ENCODE measurements around the gene GASK1B. TPM values are rescaled to one million over a fixed set of nuclear protein-coding genes. Genes with fewer than 3 reads are reported as not detected.

GASK1B gene
- total and polyA plus RNA-seq, 11 donors: 10.0 to 108 (median 66.1) TPM

- 19 to 27% (median 20%) methylated on average over 6 of the region's 6 CpGs for WGBS, 4 donors
- peak in 4 of 5 donors; percentile 33 to 61 (median 47) for DNase-seq
Observed at GRCh38 chr4:158161551-158162354, 11.1 kb downstream of the GASK1B start.

GRCh38 chr4:158159718-158160094 is 13.1 kb downstream of the GASK1B start:
- TF ChIP-seq CTCF (IDR thresholded peaks at IDR 0.05): no peak
- no peak for TF ChIP-seq POLR2A (IDR thresholded peaks at IDR 0.05)
- peak overlapping the region in 2 of 12 donors; percentile 8 to 11 for H3K4me3 ChIP-seq
- intact Hi-C loops (cut with DNase I): loop anchor here in 2 of 10 donors (5.0 kb wide), 1 partner anchor 32 kb away; no protein-coding TSS in a partner anchor
- no peaks in the 10 kb centered on the region for H3K9me3 ChIP-seq
- peak overlapping the region; percentile 3 to 92 (median 59) for H3K27ac ChIP-seq
- WGBS, 4 donors: 43 to 50% (median 45%) methylated on average over 4 of the region's 4 CpGs
- H3K27me3 ChIP-seq: no peaks in the 10 kb centered on the region
- no peak for ATAC-seq
- peaks cover 0 to 11% (median 6%) of the 10 kb centered on the region in 9 donors for H3K36me3 ChIP-seq
- no peak for DNase-seq
- H3K4me1 ChIP-seq: peaks cover 10 to 97% (median 79%) of the 10 kb centered on the region in 12 donors

More at GRCh38 chr4:158161551-158162354, 11.1 kb downstream of the GASK1B start:
- Histone ChIP-seq H3K27ac (peak overlapping the region; percentile 35 to 92 (median 64)), H3K36me3 (no peaks in the 10 kb centered on the region), H3K9me3 (no peaks in the 10 kb centered on the region), H3K4me3 (peak overlapping the region in 6 of 12 donors; percentile 3 to 25 (median 8)), H3K4me1 (peaks cover 15 to 100% (median 89%) of the 10 kb centered on the region in 12 donors), H3K27me3 (no peaks in the 10 kb centered on the region)
- ATAC-seq: peak; percentile 12 to 86 (median 78)
- intact Hi-C loops (cut with DNase I): loop anchor here in 2 of 10 donors (5.0 kb wide), 1 partner anchor 34 kb away; no protein-coding TSS in a partner anchor
- no peak for TF ChIP-seq CTCF (IDR thresholded peaks at IDR 0.05)
- no peak for TF ChIP-seq POLR2A (IDR thresholded peaks at IDR 0.05)

- intact Hi-C loops (cut with DNase I): no loop called here
- ATAC-seq (peak in 1 of 4 donors; percentile 10), DNase-seq (no peak)
- WGBS, 4 donors: 33 to 38% (median 35%) methylated on average over 3 of the region's 3 CpGs
- H3K27ac ChIP-seq: peak overlapping the region; percentile 3 to 92 (median 59)
- no peaks in the 10 kb centered on the region for H3K9me3 ChIP-seq
- H3K27me3 ChIP-seq: no peaks in the 10 kb centered on the region
- no peak for TF ChIP-seq CTCF (IDR thresholded peaks at IDR 0.05)
- no peak for TF ChIP-seq POLR2A (IDR thresholded peaks at IDR 0.05)
- peaks cover 0 to 16% (median 11%) of the 10 kb centered on the region in 9 donors for H3K36me3 ChIP-seq
- peaks cover 10 to 93% (median 79%) of the 10 kb centered on the region in 12 donors for H3K4me1 ChIP-seq
- peak overlapping the region in 2 of 12 donors; percentile 8 to 11 for H3K4me3 ChIP-seq
Observed at GRCh38 chr4:158159054-158159717, 13.6 kb downstream of the GASK1B start.

GRCh38 chr4:158157412-158157811 is 15.4 kb downstream of the GASK1B start:
- Histone ChIP-seq H3K4me3 (no peak overlapping the region), H3K27ac (peak overlapping the region in 6 of 12 donors; percentile 13 to 92 (median 22))
- intact Hi-C loops (cut with DNase I): no loop called here

More at GRCh38 chr4:158157412-158157811, 15.4 kb downstream of the GASK1B start:
- Histone ChIP-seq H3K4me1 (peaks cover 10 to 91% (median 65%) of the 10 kb centered on the region in 12 donors), H3K27me3 (no peaks in the 10 kb centered on the region), H3K36me3 (peaks cover 0 to 32% (median 15%) of the 10 kb centered on the region in 9 donors), H3K9me3 (no peaks in the 10 kb centered on the region)
- ATAC-seq: no peak
- TF ChIP-seq CTCF (IDR thresholded peaks at IDR 0.05) (no peak), POLR2A (IDR thresholded peaks at IDR 0.05) (no peak)
- 45 to 50% (median 48%) methylated on average over 4 of the region's 4 CpGs for WGBS, 4 donors
- DNase-seq: no peak

Data from heart left ventricle (tissue), 16 donors.